SK-N-SH (cell line): ENCODE measurements around the gene ARHGEF28. TPM values are rescaled to one million over a fixed set of nuclear protein-coding genes. Genes with fewer than 3 reads are reported as not detected.

Experiments used
- CTCF ChIA-PET: fragments of 300-600, 350-600 bp; formaldehyde crosslinking; extraction: SDS; loops from one replicate; lab custom pipeline; 2021; lab: Yijun Ruan, JAX
- POLR2A ChIA-PET: fragments of 350-600 bp; sonication (Branson Sonifier 250); formaldehyde crosslinking; extraction: SDS; loops from one replicate; lab custom pipeline; 2020; ENCODE audit warnings: antibody characterized with exemption, inconsistent platforms; lab: Yijun Ruan, JAX
- DNase-seq: peaks from one replicate; pipeline ENCODE4 v3.0.0; 2012
- H2AFZ ChIP-seq: fragments of 200-600 bp; sonication (generic); 2 replicates; pipeline ENCODE4 v1.8.1; 2016; ENCODE audit warnings: antibody characterized with exemption, mild to moderate bottlenecking, low read depth
- H3F3A ChIP-seq: fragments of 200-600 bp; sonication (generic); replicated peaks from 2 replicates; pipeline ENCODE3; 2016; ENCODE audit warnings: antibody characterized with exemption, mild to moderate bottlenecking; ENCODE audit not compliant: insufficient read depth
- H3K27ac ChIP-seq, 2 experiments: fragments of 200-500 bp in 1 of 2; fragments of 200-600 bp in 1 of 2; sonication (Bioruptor generic) in 1 of 2; sonication (generic), shearing (Covaris generic) in 1 of 2; 2 replicates each; pipeline versions ENCODE4 v1.5.1 to v1.6.1; 2014 to 2016; ENCODE audit warnings: low read depth in 2 of 2, inconsistent platforms in 1 of 2, low read length in 1 of 2, mild to moderate bottlenecking in 1 of 2, mixed read lengths in 1 of 2
- H3K27me3 ChIP-seq: fragments of 200-600 bp; sonication (generic), shearing (Covaris generic); 2 replicates; pipeline ENCODE4 v1.6.1; 2016; ENCODE audit warnings: mixed run types; ENCODE audit not compliant: insufficient read depth
- H3K36me3 ChIP-seq, 2 experiments: fragments of 200-500 bp in 1 of 2; fragments of 200-600 bp in 1 of 2; sonication (Bioruptor generic) in 1 of 2; sonication (generic) in 1 of 2; replicated peaks in 1 of 2; 2 replicates each; pipeline versions ENCODE3 to v1.5.1; 2014 to 2016; ENCODE audit warnings: low read length in 1 of 2, mild to moderate bottlenecking in 1 of 2; ENCODE audit not compliant: insufficient read depth in 2 of 2, control insufficient read depth in 1 of 2
- H3K4me1 ChIP-seq, 2 experiments: fragments of 200-500 bp in 1 of 2; fragments of 200-600 bp in 1 of 2; sonication (Bioruptor generic) in 1 of 2; sonication (generic), shearing (Covaris generic) in 1 of 2; 2 replicates each; pipeline versions ENCODE4 v1.5.1 to v1.6.1; 2014 to 2016; ENCODE audit warnings: low read depth in 1 of 2, low read length in 1 of 2, mixed run types in 1 of 2; ENCODE audit not compliant: insufficient read depth in 2 of 2, control insufficient read depth in 1 of 2
- H3K4me2 ChIP-seq: fragments of 200-600 bp; sonication (generic), shearing (Covaris generic); 2 replicates; pipeline ENCODE4 v1.6.1; 2017; ENCODE audit warnings: mixed run types
- H3K4me3 ChIP-seq, 2 experiments: fragments of 200-500 bp in 1 of 2; fragments of 200-600 bp in 1 of 2; sonication (Bioruptor generic) in 1 of 2; sonication (generic), shearing (Covaris generic) in 1 of 2; 2 replicates each; pipeline versions ENCODE4 v1.5.1 to v1.8.1; 2014 to 2016; ENCODE audit warnings: low read depth in 2 of 2, inconsistent platforms in 1 of 2, low read length in 1 of 2, mild to moderate bottlenecking in 1 of 2, mixed read lengths in 1 of 2, moderate library complexity in 1 of 2
- H3K79me2 ChIP-seq: fragments of 200-600 bp; sonication (generic); 2 replicates; pipeline ENCODE4 v1.8.1; 2017; ENCODE audit warnings: mild to moderate bottlenecking; ENCODE audit not compliant: insufficient read depth
- H3K9ac ChIP-seq: fragments of 200-600 bp; sonication (generic); 2 replicates; pipeline ENCODE4 v1.6.1; 2017; ENCODE audit warnings: mixed run types
- H3K9me2 ChIP-seq: fragments of 200-600 bp; sonication (generic); 2 replicates; pipeline ENCODE4 v1.6.1; 2017; ENCODE audit warnings: mixed run types
- H3K9me3 ChIP-seq: fragments of 200-600 bp; sonication (generic); 2 replicates; pipeline ENCODE4 v1.6.1; 2017; ENCODE audit warnings: mixed run types, mild to moderate bottlenecking, moderate library complexity
- H4K20me1 ChIP-seq: fragments of 200-600 bp; sonication (generic); 2 replicates; pipeline ENCODE4 v1.6.1; 2017; ENCODE audit warnings: mild to moderate bottlenecking, mixed run types; ENCODE audit not compliant: insufficient read depth
- CHD2 ChIP-seq: fragments of 150-350 bp; IDR thresholded peaks from 2 replicates; pipeline ENCODE4 v1.6.1; 2018; ENCODE audit warnings: low read length; ENCODE audit not compliant: partially characterized antibody
- ELF1 ChIP-seq: IDR thresholded peaks from 2 replicates; pipeline ENCODE4 v1.4.0; 2012
- EP300 ChIP-seq, 2 experiments: IDR thresholded peaks; 2 replicates each; pipeline versions ENCODE4 v1.4.0 to v1.6.1; 2012; ENCODE audit warnings: borderline replicate concordance in 1 of 2, low read depth in 1 of 2, low read length in 1 of 2
- EZH2phosphoT487 ChIP-seq: fragments of 200-600 bp; sonication (generic); IDR thresholded peaks from 2 replicates; pipeline ENCODE4 v1.6.1; 2017; ENCODE audit warnings: low read depth, mixed run types, mild to moderate bottlenecking, antibody characterized with exemption, moderate library complexity, borderline replicate concordance
- FOSL2 ChIP-seq: IDR thresholded peaks from 2 replicates; pipeline ENCODE4 v1.4.0; 2012; ENCODE audit warnings: low read depth, mild to moderate bottlenecking, moderate library complexity, borderline replicate concordance
- FOXJ3 ChIP-seq: sonication (generic); formaldehyde crosslinking; IDR thresholded peaks from 2 replicates; pipeline ENCODE4 v1.5.1; 2020; ENCODE audit warnings: mild to moderate bottlenecking, missing genetic modification reagents
- FOXM1 ChIP-seq: IDR thresholded peaks from 2 replicates; pipeline ENCODE4 v1.4.0; 2012; ENCODE audit warnings: low read depth, mild to moderate bottlenecking
- GABPA ChIP-seq: IDR thresholded peaks from 2 replicates; pipeline ENCODE4 v1.4.0; 2012; ENCODE audit warnings: low read depth, mild to moderate bottlenecking
- JUND ChIP-seq: IDR thresholded peaks from 2 replicates; pipeline ENCODE4 v1.4.0; 2012
- MEF2A ChIP-seq: IDR thresholded peaks from 2 replicates; pipeline ENCODE4 v1.4.0; 2012; ENCODE audit warnings: low read depth, borderline replicate concordance
- NFIC ChIP-seq: IDR thresholded peaks from 2 replicates; pipeline ENCODE4 v1.4.0; 2012; ENCODE audit warnings: borderline replicate concordance
- NRF1 ChIP-seq: IDR thresholded peaks from 2 replicates; pipeline ENCODE4 v1.6.1; 2012; ENCODE audit warnings: low read depth, mild to moderate bottlenecking, low read length
- RAD21 ChIP-seq: IDR thresholded peaks from 2 replicates; pipeline ENCODE4 v1.6.1; 2012; ENCODE audit warnings: mild to moderate bottlenecking, low read length
- RCOR1 ChIP-seq: fragments of 150-350 bp; IDR thresholded peaks from 2 replicates; pipeline ENCODE4 v1.6.1; 2017; ENCODE audit warnings: antibody characterized with exemption, low read length
- RFX5 ChIP-seq: IDR thresholded peaks from 2 replicates; pipeline ENCODE4 v1.6.1; 2012; ENCODE audit warnings: mild to moderate bottlenecking, improper control_type of control experiment, low read length
- RXRA ChIP-seq: IDR thresholded peaks from 2 replicates; pipeline ENCODE4 v1.4.0; 2012; ENCODE audit warnings: low read depth, mild to moderate bottlenecking, borderline replicate concordance
- SIN3A ChIP-seq: IDR thresholded peaks from 2 replicates; pipeline ENCODE4 v1.6.1; 2012; ENCODE audit warnings: low read depth, mild to moderate bottlenecking, low read length, moderate library complexity, borderline replicate concordance
- SMC3 ChIP-seq: IDR thresholded peaks from 2 replicates; pipeline ENCODE4 v1.6.1; 2012; ENCODE audit warnings: low read depth, low read length, improper control_type of control experiment
- TCF12 ChIP-seq: IDR thresholded peaks from 2 replicates; pipeline ENCODE4 v1.4.0; 2012
- TEAD4 ChIP-seq: IDR thresholded peaks from 2 replicates; pipeline ENCODE4 v1.4.0; 2012; ENCODE audit warnings: mild to moderate bottlenecking, borderline replicate concordance; ENCODE audit not compliant: insufficient read depth
- YY1 ChIP-seq: IDR thresholded peaks from 2 replicates; pipeline ENCODE4 v1.4.0; 2012; ENCODE audit warnings: low read depth, mild to moderate bottlenecking
- WGBS: methylation state at CpG from one replicate; pipeline ENCODE4 v1.1.6; 2017; ENCODE audit warnings: low lambda C conversion rate; 5-methylcytosine and 5-hydroxymethylcytosine counted together
- polyA plus RNA-seq, 3 experiments: library from polyadenylated mRNA; depleted of rRNA; stranded (reverse); fragments of >200 nt; gene quantifications; 2 replicates each; pipeline ENCODE4 v1.2.3, GENCODE V29; 2012
- TF ChIP-seq, protein P1 (sequence below): IDR thresholded peaks from 2 replicates; pipeline ENCODE4 v1.4.0; 2012; ENCODE audit warnings: low read depth, borderline replicate concordance
- TF ChIP-seq, protein P2 (sequence below): IDR thresholded peaks from 2 replicates; pipeline ENCODE4 v1.4.0; 2012; ENCODE audit warnings: low read depth
- TF ChIP-seq, protein P3 (sequence below): IDR thresholded peaks from 2 replicates; pipeline ENCODE4 v1.4.0; 2012; ENCODE audit warnings: low read depth, borderline replicate concordance
- TF ChIP-seq, protein P4 (sequence below): fragments of 150-350 bp; IDR thresholded peaks from 2 replicates; pipeline ENCODE4 v1.6.1; 2016; ENCODE audit warnings: mild to moderate bottlenecking, low read depth, low read length

The ARHGEF28 gene
- polyA plus RNA-seq, 1 of the 3 experiments (the other 2 are of a cell fraction), result 4.2 TPM

DNA sequence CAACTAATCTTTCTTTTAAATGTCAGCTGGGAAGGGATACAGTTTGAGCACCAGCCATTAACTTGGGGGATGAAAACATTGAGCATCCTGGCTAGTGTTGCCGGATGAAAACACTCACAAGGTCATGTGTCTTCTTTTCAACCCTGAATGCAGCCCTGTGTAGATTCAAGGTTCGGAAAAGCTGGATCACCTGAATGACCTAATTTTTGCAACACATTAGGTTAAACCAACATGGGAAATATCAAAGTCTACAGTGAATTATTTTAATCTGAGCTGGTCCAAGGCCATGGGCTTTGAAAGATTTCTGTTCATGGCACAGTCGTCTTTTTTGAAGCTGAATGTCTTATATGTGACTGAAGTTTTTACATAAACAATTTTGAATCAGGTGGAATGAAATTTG lies 281.2 kb downstream of the ARHGEF28 start:
- Histone ChIP-seq H3K4me2 (no peak overlapping the region), H3K9me3 (no peaks in the 10 kb centered on the region), H3K27ac (no peak overlapping the region), H3K4me3 (no peak overlapping the region), H3F3A (peaks cover 2% of the 10 kb centered on the region), H3K79me2 (no peaks in the 10 kb centered on the region), H3K36me3 (peaks cover 2 to 10% of the 10 kb centered on the region in 2 experiments), H3K9me2 (no peaks in the 10 kb centered on the region), H3K9ac (no peak overlapping the region), H2AFZ (no peak overlapping the region), H4K20me1 (no peaks in the 10 kb centered on the region), H3K4me1 (peaks cover 0 to 14% of the 10 kb centered on the region in 2 experiments; a peak in 3 of 4 replicates), H3K27me3 (no peaks in the 10 kb centered on the region)
- TF ChIP-seq SIN3A (no peak), YY1 (no peak), RCOR1 (no peak), FOSL2 (no peak), TCF12 (no peak), RAD21 (no peak), TEAD4 (no peak), EP300 (IDR thresholded peaks at IDR 0.05; ENCODE audit: borderline replicate concordance in 1 of 2, low read depth in 1 of 2, low read length in 1 of 2) (no peak)
- TF ChIP-seq, protein P1, sequence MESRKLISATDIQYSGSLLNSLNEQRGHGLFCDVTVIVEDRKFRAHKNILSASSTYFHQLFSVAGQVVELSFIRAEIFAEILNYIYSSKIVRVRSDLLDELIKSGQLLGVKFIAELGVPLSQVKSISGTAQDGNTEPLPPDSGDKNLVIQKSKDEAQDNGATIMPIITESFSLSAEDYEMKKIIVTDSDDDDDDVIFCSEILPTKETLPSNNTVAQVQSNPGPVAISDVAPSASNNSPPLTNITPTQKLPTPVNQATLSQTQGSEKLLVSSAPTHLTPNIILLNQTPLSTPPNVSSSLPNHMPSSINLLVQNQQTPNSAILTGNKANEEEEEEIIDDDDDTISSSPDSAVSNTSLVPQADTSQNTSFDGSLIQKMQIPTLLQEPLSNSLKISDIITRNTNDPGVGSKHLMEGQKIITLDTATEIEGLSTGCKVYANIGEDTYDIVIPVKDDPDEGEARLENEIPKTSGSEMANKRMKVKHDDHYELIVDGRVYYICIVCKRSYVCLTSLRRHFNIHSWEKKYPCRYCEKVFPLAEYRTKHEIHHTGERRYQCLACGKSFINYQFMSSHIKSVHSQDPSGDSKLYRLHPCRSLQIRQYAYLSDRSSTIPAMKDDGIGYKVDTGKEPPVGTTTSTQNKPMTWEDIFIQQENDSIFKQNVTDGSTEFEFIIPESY, result no peak
- TF ChIP-seq, protein P2, sequence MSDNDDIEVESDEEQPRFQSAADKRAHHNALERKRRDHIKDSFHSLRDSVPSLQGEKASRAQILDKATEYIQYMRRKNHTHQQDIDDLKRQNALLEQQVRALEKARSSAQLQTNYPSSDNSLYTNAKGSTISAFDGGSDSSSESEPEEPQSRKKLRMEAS, result no peak
- ChIA-PET CTCF (interaction anchor here (1.0 to 3.6 kb wide), 5 partner anchors 128 to 765 kb away, joined by 3 to 31 read pairs (median 4); partner anchors contain the start of gene ENC1), POLR2A (no interaction called here)
- WGBS, result 95% methylated on average over 3 of the region's 3 CpGs
- DNase-seq, result no peak

DNA sequence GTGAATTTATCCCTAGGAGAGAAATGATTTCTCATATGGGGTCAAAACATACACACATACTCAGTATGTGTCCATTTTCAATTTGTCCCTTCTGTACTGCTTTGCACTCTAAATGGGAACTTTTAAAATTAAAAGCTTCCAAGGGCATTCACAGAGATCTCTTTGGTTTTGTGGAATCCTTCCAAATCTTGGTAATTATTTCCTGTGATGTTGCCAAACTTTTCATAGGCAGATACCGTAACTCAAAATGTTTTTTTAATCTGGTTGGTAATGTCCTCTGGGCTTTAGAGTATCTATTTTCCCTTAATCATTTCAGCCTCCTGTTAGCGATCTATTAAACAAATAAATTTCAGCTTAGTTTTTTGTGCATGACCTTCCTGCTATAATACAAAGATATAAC lies 282.4 kb downstream of the ARHGEF28 start:
- H3F3A ChIP-seq, result no peaks in the 10 kb centered on the region
- H3K9me3 ChIP-seq, result no peaks in the 10 kb centered on the region
- ChIA-PET CTCF (interaction anchor here (0.6 to 3.6 kb wide), 4 partner anchors 77 to 953 kb away, joined by 3 to 31 read pairs (median 7); partner anchors contain the start of gene ENC1), POLR2A (no interaction called here)
- no peaks in the 10 kb centered on the region for H3K9me2 ChIP-seq
- 52% methylated on average over 2 of the region's 2 CpGs for WGBS
- H3K9ac ChIP-seq, result no peak overlapping the region
- no peaks in the 10 kb centered on the region for H3K79me2 ChIP-seq
- peak overlapping the region in 1 of 2 experiments; percentile 9; a peak in 1 of 4 replicates for H3K27ac ChIP-seq
- H3K27me3 ChIP-seq, result no peaks in the 10 kb centered on the region
- H3K4me3 ChIP-seq, result no peak overlapping the region
- peaks cover 2 to 10% of the 10 kb centered on the region in 2 experiments for H3K36me3 ChIP-seq
- DNase-seq, result peak; percentile 39
- H3K4me2 ChIP-seq, result no peak overlapping the region
- H3K4me1 ChIP-seq, result peaks cover 0 to 6% of the 10 kb centered on the region in 2 experiments; a peak in 3 of 4 replicates
- no peaks in the 10 kb centered on the region for H4K20me1 ChIP-seq
- H2AFZ ChIP-seq, result no peak overlapping the region
- TF ChIP-seq YY1 (no peak), NRF1 (no peak), RFX5 (no peak), GABPA (no peak), EZH2phosphoT487 (no peak), EP300 (IDR thresholded peaks at IDR 0.05; ENCODE audit: borderline replicate concordance in 1 of 2, low read depth in 1 of 2, low read length in 1 of 2) (peak in 1 of 2 experiments; percentile 58; a peak in 2 of 4 replicates), RAD21 (no peak), RXRA (no peak), FOXM1 (no peak), CHD2 (peak; percentile 10), TEAD4 (no peak), FOXJ3 (CRISPR knock-in tag) (no peak), SIN3A (no peak), MEF2A (no peak), JUND (no peak), SMC3 (no peak), RCOR1 (peak; percentile 77), NFIC (peak; percentile 30; the same call in 1 of the 2 replicates), ELF1 (no peak)
- TF ChIP-seq, protein P3, sequence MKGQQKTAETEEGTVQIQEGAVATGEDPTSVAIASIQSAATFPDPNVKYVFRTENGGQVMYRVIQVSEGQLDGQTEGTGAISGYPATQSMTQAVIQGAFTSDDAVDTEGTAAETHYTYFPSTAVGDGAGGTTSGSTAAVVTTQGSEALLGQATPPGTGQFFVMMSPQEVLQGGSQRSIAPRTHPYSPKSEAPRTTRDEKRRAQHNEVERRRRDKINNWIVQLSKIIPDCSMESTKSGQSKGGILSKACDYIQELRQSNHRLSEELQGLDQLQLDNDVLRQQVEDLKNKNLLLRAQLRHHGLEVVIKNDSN, result no peak
- TF ChIP-seq, protein P4, sequence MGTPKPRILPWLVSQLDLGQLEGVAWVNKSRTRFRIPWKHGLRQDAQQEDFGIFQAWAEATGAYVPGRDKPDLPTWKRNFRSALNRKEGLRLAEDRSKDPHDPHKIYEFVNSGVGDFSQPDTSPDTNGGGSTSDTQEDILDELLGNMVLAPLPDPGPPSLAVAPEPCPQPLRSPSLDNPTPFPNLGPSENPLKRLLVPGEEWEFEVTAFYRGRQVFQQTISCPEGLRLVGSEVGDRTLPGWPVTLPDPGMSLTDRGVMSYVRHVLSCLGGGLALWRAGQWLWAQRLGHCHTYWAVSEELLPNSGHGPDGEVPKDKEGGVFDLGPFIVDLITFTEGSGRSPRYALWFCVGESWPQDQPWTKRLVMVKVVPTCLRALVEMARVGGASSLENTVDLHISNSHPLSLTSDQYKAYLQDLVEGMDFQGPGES, result no peak
